Stomach (tissue), 9 donors: ENCODE results near the gene ACVRL1. TPM values are rescaled to one million over a fixed set of nuclear protein-coding genes. Genes with fewer than 3 reads are reported as not detected.

Experiments used
- DNase-seq, 2 donors: peaks; one replicate each; pipeline versions ENCODE4 v3.0.0 to v3.0.0-alpha.2; 2013 to 2019
- H3K27ac ChIP-seq, 5 donors: fragments of 200-600 bp in 4 of 5; sonication (generic) in 4 of 5; one replicate each; pipeline ENCODE4 v1.5.1; 2013 to 2019; ENCODE audit warnings: mild to moderate bottlenecking in 1 of 5, moderate library complexity in 1 of 5
- H3K27me3 ChIP-seq, 3 donors: fragments of 200-600 bp; sonication (generic); one replicate each; pipeline ENCODE4 v1.5.1; 2017 to 2019; ENCODE audit warnings: mixed run types in 1 of 3
- H3K36me3 ChIP-seq, 4 donors: fragments of 200-600 bp; sonication (generic); 1 replicate in 3 of 4; 2 replicates in 1 of 4; pipeline ENCODE4 v1.5.1; 2016 to 2019
- H3K4me1 ChIP-seq, 4 donors: fragments of 200-600 bp; sonication (generic); one replicate each; pipeline ENCODE4 v1.5.1; 2016 to 2019
- H3K4me3 ChIP-seq, 4 donors: fragments of 200-600 bp; sonication (generic) in 3 of 4; one replicate each; pipeline ENCODE4 v1.5.1; 2016 to 2019; ENCODE audit warnings: mild to moderate bottlenecking in 1 of 4
- H3K9me3 ChIP-seq, 4 donors: fragments of 200-600 bp; sonication (generic); one replicate each; pipeline ENCODE4 v1.5.1; 2016 to 2019
- EP300 ChIP-seq: sonication (generic); formaldehyde crosslinking; IDR thresholded peaks from one replicate; pipeline ENCODE4 v1.6.1; 2017; ENCODE audit warnings: antibody characterized with exemption
- POLR2A ChIP-seq, 4 donors: fragments of 450-650 bp; IDR thresholded peaks; one replicate each; pipeline ENCODE4 v1.6.1; 2016; ENCODE audit warnings: antibody characterized with exemption in 4 of 4, control low read depth in 2 of 4, mild to moderate bottlenecking in 1 of 4, moderate library complexity in 1 of 4
- POLR2AphosphoS5 ChIP-seq, 3 donors: sonication (generic); formaldehyde crosslinking; IDR thresholded peaks; one replicate each; pipeline ENCODE4 v1.6.1; 2016; ENCODE audit warnings: antibody characterized with exemption in 3 of 3
- WGBS, 5 donors: extraction: QIAGEN DNeasy Blood & Tissue Kit in 3 of 5; methylation state at CpG; one replicate each; pipeline versions ENCODE4 v1.1.5 to v1.1.7; 2013 to 2018; 5-methylcytosine and 5-hydroxymethylcytosine counted together
- intact Hi-C: fragments of 100-400 bp; cut with DNase I; formaldehyde crosslinking; loops from one replicate; pipeline ENCODE4 v1.15.1; 2023; ENCODE audit warnings: low total_unique reads
- polyA plus RNA-seq, 3 donors: library from polyadenylated mRNA; stranded (reverse); fragments of 200-250 nt; gene quantifications; one replicate each; pipeline ENCODE4 v1.2.3, GENCODE V29; 2013
- total RNA-seq, 5 donors: library from RNA; depleted of rRNA; stranded (reverse); fragments of >200 nt; gene quantifications; one replicate each; pipeline versions ENCODE4 v1.1.0 to v1.2.3, GENCODE V29; 2014 to 2016
- TF ChIP-seq, protein P1 (sequence below), 7 experiments: fragments of 450-650 bp in 4 of 7; fragments of 200-600 bp in 3 of 7; sonication (generic) in 3 of 7; IDR thresholded peaks; one replicate each; pipeline ENCODE4 v1.5.1; 2016 to 2019; ENCODE audit warnings: antibody characterized with exemption in 7 of 7, control low read depth in 2 of 7, mild to moderate bottlenecking in 1 of 7
- donor health status: healthy with polysubstance abuse.
- donor health status: Bipolar disorder and iron deficiency.
- donor health status: healthy.

The ACVRL1 gene
- total and polyA plus RNA-seq, 8 donors: 11.0 to 117 (median 45.4) TPM

DNA sequence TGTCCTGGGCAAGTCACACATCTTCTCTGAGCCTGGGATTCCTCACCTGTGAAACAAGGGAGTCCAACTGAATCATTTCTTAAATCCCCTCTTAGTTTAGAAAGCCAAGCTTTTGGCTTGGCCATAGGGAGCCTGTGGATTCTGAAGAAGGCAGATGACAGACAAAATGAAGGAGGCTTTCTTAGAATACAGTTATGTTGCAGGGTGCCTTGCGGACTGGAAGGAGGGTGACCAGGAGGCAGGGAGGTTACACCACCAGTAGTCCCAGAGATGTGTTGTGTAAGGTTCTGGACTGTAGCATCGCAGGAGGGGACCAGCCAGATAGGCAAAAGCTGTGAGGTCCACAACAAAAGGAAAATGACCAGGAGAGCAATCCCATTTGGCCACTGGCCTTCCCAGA is 36.0 kb downstream of the ACVRL1 start:
- intact Hi-C loops: no loop called here
- Histone ChIP-seq H3K36me3 (no peaks in the 10 kb centered on the region), H3K4me3 (no peak overlapping the region), H3K27me3 (no peaks in the 10 kb centered on the region), H3K27ac (no peak overlapping the region), H3K9me3 (peaks cover 0 to 20% (median 5%) of the 10 kb centered on the region in 4 donors), H3K4me1 (peaks cover 0 to 14% (median 11%) of the 10 kb centered on the region in 4 donors)
- DNase-seq: peak in 1 of 2 donors; percentile 9
- 97 to 100% (median 98%) methylated on average over 2 of the region's 2 CpGs for WGBS, 5 donors
- no peak for TF ChIP-seq POLR2A (IDR thresholded peaks at IDR 0.05)
- no peak for TF ChIP-seq POLR2AphosphoS5 (IDR thresholded peaks at IDR 0.05)
- TF ChIP-seq, protein P1, sequence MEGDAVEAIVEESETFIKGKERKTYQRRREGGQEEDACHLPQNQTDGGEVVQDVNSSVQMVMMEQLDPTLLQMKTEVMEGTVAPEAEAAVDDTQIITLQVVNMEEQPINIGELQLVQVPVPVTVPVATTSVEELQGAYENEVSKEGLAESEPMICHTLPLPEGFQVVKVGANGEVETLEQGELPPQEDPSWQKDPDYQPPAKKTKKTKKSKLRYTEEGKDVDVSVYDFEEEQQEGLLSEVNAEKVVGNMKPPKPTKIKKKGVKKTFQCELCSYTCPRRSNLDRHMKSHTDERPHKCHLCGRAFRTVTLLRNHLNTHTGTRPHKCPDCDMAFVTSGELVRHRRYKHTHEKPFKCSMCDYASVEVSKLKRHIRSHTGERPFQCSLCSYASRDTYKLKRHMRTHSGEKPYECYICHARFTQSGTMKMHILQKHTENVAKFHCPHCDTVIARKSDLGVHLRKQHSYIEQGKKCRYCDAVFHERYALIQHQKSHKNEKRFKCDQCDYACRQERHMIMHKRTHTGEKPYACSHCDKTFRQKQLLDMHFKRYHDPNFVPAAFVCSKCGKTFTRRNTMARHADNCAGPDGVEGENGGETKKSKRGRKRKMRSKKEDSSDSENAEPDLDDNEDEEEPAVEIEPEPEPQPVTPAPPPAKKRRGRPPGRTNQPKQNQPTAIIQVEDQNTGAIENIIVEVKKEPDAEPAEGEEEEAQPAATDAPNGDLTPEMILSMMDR (IDR thresholded peaks at IDR 0.05): no peak
- no peak for TF ChIP-seq EP300

DNA sequence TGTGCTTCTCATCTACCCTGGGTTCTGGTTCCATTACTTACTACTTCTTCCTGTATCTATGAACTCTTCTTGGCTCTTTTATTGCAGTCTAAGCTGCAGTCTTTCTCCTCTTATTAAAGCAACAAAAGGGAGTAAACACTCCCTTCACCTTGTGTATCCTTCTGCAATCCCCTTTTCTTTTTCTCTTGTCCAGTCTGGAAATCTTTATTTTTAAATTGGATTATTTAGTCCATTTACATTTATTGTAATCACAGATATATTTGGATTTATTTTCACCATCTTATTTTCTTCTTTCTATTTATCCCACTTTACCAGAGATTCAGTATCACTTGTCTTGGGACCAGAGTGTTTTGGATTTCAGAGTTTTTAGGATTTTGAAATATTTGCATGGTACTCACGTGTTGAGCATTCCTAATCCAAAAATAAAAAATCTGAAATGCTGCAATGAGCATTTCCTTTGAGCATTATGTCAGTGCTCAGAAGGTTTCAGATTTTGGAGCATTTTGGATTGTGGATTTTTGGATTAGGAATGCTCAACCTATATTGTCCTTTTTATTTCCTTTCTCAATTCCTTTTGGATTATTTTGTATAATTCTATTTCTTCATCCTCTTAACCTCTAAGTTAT is 37.4 kb downstream of the ACVRL1 start:
- DNase-seq: no peak
- H3K27ac ChIP-seq: no peak overlapping the region
- H3K9me3 ChIP-seq: peaks cover 0 to 20% (median 5%) of the 10 kb centered on the region in 4 donors
- TF ChIP-seq EP300: no peak
- TF ChIP-seq POLR2AphosphoS5 (IDR thresholded peaks at IDR 0.05): no peak
- TF ChIP-seq, protein P1 (IDR thresholded peaks at IDR 0.05): no peak
- TF ChIP-seq POLR2A (IDR thresholded peaks at IDR 0.05): no peak
- intact Hi-C loops: no loop called here
- peaks cover 0 to 14% (median 11%) of the 10 kb centered on the region in 4 donors for H3K4me1 ChIP-seq
- 86 to 92% (median 89%) methylated on average over 1 of the region's 1 CpG for WGBS, 5 donors
- H3K4me3 ChIP-seq: no peak overlapping the region
- H3K27me3 ChIP-seq: no peaks in the 10 kb centered on the region
- no peaks in the 10 kb centered on the region for H3K36me3 ChIP-seq

DNA sequence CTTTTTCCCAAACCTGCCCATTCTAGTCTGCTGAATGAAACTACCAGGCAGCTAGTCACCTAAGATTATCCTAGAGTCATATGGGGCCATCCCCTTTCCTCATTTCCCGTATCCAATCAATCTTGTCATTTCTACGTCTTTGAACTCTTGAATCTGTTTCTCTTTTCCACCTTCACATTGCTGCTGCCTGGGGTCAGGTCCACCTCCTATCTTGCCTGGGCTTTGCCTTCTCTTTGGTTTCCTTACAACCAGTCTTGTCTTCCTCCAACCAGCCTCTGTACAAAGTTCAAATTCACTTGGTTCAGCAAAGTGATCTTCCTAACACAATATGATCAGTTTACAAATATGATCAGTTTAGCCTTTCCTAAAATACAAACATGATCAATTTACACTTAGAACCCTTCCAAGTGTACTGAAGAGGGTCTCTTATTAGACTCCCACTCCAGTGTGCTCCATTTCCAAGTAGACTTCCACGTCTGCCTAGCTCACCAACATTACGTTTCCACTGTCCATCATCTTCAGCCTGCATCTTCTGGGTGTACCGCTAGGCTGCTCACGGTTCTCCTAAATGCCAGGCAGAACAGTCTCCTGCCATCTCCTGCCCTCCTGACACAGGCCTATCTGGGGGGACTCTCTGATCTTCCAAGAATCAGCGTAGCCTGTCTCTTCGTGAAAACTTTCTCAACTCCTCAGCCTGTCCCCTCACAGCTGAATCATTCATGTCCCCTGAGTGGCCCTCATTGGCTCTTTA is 40.1 kb downstream of the ACVRL1 start:
- Histone ChIP-seq H3K27ac (no peak overlapping the region), H3K4me1 (peaks cover 0 to 10% (median 7%) of the 10 kb centered on the region in 4 donors), H3K27me3 (no peaks in the 10 kb centered on the region), H3K9me3 (peaks cover 0 to 20% (median 5%) of the 10 kb centered on the region in 4 donors), H3K36me3 (no peaks in the 10 kb centered on the region), H3K4me3 (no peak overlapping the region)
- DNase-seq: no peak
- TF ChIP-seq POLR2A (IDR thresholded peaks at IDR 0.05) (no peak), EP300 (no peak), POLR2AphosphoS5 (IDR thresholded peaks at IDR 0.05) (no peak)
- TF ChIP-seq, protein P1 (IDR thresholded peaks at IDR 0.05): no peak
- intact Hi-C loops: no loop called here
- 90 to 95% (median 91%) methylated on average over 8 of the region's 8 CpGs for WGBS, 5 donors

DNA sequence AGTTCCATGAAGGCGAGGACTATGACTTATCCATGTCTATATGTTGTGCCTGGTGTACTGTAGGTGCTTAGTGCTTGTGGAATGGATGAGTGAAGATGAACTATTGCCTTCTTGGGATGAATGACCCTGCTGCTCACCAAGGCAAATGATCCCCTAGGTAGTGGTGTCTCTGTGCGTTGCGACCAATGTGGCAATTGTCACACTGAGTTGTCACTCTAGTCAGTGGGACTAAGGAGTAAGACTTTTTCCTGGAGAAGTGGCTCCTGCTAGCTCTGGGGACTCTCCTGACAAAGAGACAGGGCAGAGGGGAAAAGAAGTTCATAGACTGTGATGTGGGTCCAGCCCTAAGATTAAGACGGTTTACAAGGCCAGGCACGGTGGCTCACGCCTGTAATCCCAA is 40.8 kb downstream of the ACVRL1 start:
- DNase-seq: no peak
- intact Hi-C loops: no loop called here
- H3K27ac ChIP-seq: no peak overlapping the region
- no peaks in the 10 kb centered on the region for H3K27me3 ChIP-seq
- no peak overlapping the region for H3K4me3 ChIP-seq
- peaks cover 0 to 20% (median 5%) of the 10 kb centered on the region in 4 donors for H3K9me3 ChIP-seq
- no peak for TF ChIP-seq POLR2AphosphoS5 (IDR thresholded peaks at IDR 0.05)
- no peak for TF ChIP-seq POLR2A (IDR thresholded peaks at IDR 0.05)
- no peak for TF ChIP-seq EP300
- TF ChIP-seq, protein P1 (IDR thresholded peaks at IDR 0.05): no peak
- peaks cover 0 to 14% (median 13%) of the 10 kb centered on the region in 4 donors for H3K4me1 ChIP-seq
- no peaks in the 10 kb centered on the region for H3K36me3 ChIP-seq
- 95 to 99% (median 97%) methylated on average over 6 of the region's 6 CpGs for WGBS, 5 donors
